Omental fat pad (tissue), 4 donors: ENCODE data around the gene SLC6A3. TPM values are rescaled to one million over a fixed set of nuclear protein-coding genes. Genes with fewer than 3 reads are reported as not detected.

ENCODE experiments used
- ATAC-seq: fragments of 150-250 bp; one replicate; pipeline ENCODE4 v1.9.1; 2016; ENCODE audit warnings: mild to moderate bottlenecking, moderate library complexity; ENCODE audit not compliant: low FRiP score
- DNase-seq: peaks from one replicate; pipeline ENCODE4 v3.0.0-alpha.2; 2019; ENCODE audit warnings: low spot score
- CTCF ChIP-seq, 3 donors: fragments of 450-650 bp; IDR thresholded peaks; one replicate each; pipeline ENCODE4 v1.5.1; 2016 to 2017; ENCODE audit warnings: antibody characterized with exemption in 3 of 3, mild to moderate bottlenecking in 3 of 3, moderate library complexity in 2 of 3
- total RNA-seq, 4 donors: library from RNA; depleted of rRNA; stranded (reverse); fragments of >200 nt; gene quantifications; one replicate each; pipeline ENCODE4 v1.1.0, GENCODE V29; 2016

SLC6A3 gene
- total RNA-seq, 4 donors from 2014 or later, result 0.32 to 1.2 (median 0.55) TPM

GRCh38 chr5:1468247-1468612 is 23.0 kb upstream of the SLC6A3 start:
- DNase-seq (no peak), ATAC-seq (no peak)
- TF ChIP-seq CTCF (IDR thresholded peaks at IDR 0.05), result no peak

- ATAC-seq, result no peak
- no peak for DNase-seq
- no peak for TF ChIP-seq CTCF (IDR thresholded peaks at IDR 0.05)
Observed at GRCh38 chr5:1467341-1468246, 22.4 kb upstream of the SLC6A3 start.

GRCh38 chr5:1466631-1467265 is 21.5 kb upstream of the SLC6A3 start:
- DNase-seq (no peak), ATAC-seq (no peak)
- TF ChIP-seq CTCF (IDR thresholded peaks at IDR 0.05), result no peak

- DNase-seq (no peak), ATAC-seq (no peak)
- TF ChIP-seq CTCF (IDR thresholded peaks at IDR 0.05), result no peak
Observed at GRCh38 chr5:1465966-1466471, 20.8 kb upstream of the SLC6A3 start.

GRCh38 chr5:1465117-1465516 is 19.9 kb upstream of the SLC6A3 start:
- DNase-seq (no peak), ATAC-seq (no peak)
- TF ChIP-seq CTCF (IDR thresholded peaks at IDR 0.05), result no peak

GRCh38 chr5:1464511-1464910 is 19.3 kb upstream of the SLC6A3 start:
- DNase-seq (no peak), ATAC-seq (no peak)
- no peak for TF ChIP-seq CTCF (IDR thresholded peaks at IDR 0.05)
